ENCODE measurements around the gene MLPH.

The MLPH gene

DNA sequence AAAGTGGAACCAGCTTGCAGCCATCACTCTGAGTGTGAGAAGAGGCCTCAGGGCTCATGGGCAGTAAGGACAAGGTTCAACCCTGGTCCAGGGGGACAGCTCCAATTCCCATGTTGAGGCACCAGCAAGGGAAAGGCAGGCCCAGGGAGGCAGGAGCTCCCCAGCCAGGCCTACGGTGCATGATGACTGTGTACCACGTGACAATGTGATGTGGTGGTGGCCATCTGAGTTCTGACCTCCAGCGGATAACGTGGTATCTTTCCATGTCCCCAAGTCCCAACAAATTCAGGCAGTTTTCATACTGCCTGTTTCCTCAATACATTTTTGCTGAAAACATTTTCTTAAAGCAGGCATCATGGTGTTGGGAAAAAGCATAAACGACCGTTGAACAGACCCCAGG is 36.9 kb upstream of the MLPH start:
- no peak for DNase-seq (ENCODE audit: extremely low spot score)
- ChIA-PET CTCF (no interaction called here), POLR2A (interaction anchor here (0.8 kb wide), 1 partner anchor 21 kb away, joined by 3 read pairs; no protein-coding TSS in a partner anchor)
- no peak for TF ChIP-seq CTBP1 (IDR thresholded peaks at IDR 0.05; ENCODE audit: borderline replicate concordance)
- TF ChIP-seq L3MBTL2 (conservative IDR thresholded peaks at IDR 0.05), result no peak
- TF ChIP-seq FOXM1 (IDR thresholded peaks at IDR 0.05; ENCODE audit: borderline replicate concordance), result no peak
- TF ChIP-seq FOXK2 (IDR thresholded peaks at IDR 0.05), result no peak
- no peak for TF ChIP-seq ELF4 (IDR thresholded peaks at IDR 0.05)
- no peak for TF ChIP-seq NFRKB (IDR thresholded peaks at IDR 0.05)
- TF ChIP-seq SUZ12 (IDR thresholded peaks at IDR 0.05), result no peak
- TF ChIP-seq, protein P1, sequence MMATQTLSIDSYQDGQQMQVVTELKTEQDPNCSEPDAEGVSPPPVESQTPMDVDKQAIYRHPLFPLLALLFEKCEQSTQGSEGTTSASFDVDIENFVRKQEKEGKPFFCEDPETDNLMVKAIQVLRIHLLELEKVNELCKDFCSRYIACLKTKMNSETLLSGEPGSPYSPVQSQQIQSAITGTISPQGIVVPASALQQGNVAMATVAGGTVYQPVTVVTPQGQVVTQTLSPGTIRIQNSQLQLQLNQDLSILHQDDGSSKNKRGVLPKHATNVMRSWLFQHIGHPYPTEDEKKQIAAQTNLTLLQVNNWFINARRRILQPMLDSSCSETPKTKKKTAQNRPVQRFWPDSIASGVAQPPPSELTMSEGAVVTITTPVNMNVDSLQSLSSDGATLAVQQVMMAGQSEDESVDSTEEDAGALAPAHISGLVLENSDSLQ (IDR thresholded peaks at IDR 0.05), result no peak
- TF ChIP-seq BHLHE40 (IDR thresholded peaks at IDR 0.05; ENCODE audit: borderline replicate concordance), result no peak
- no peak for TF ChIP-seq TARDBP (IDR thresholded peaks at IDR 0.05)
- TF ChIP-seq FOXA1 (IDR thresholded peaks at IDR 0.05), result no peak
- no peak for TF ChIP-seq ZNF384 (IDR thresholded peaks at IDR 0.05)

GRCh38 chr2:237450583-237450982 is 36.5 kb upstream of the MLPH start:
- ChIA-PET CTCF (interaction anchor here (0.7 kb wide), 1 partner anchor 9 kb away, joined by 3 read pairs; no protein-coding TSS in a partner anchor), POLR2A (no interaction called here)
- no peak for DNase-seq (ENCODE audit: extremely low spot score)
- TF ChIP-seq SUZ12 (IDR thresholded peaks at IDR 0.05) (no peak), TARDBP (IDR thresholded peaks at IDR 0.05) (no peak), CTBP1 (IDR thresholded peaks at IDR 0.05; ENCODE audit: borderline replicate concordance) (no peak), LEF1 (IDR thresholded peaks at IDR 0.05; ENCODE audit: borderline replicate concordance) (no peak)

GRCh38 chr2:237451643-237452469 is 35.2 kb upstream of the MLPH start:
- TF ChIP-seq CTBP1 (IDR thresholded peaks at IDR 0.05; ENCODE audit: borderline replicate concordance), result no peak
- TF ChIP-seq ARNT (IDR thresholded peaks at IDR 0.05), result no peak
- TF ChIP-seq L3MBTL2 (conservative IDR thresholded peaks at IDR 0.05), result no peak
- no peak for DNase-seq (ENCODE audit: extremely low spot score)
- POLR2A ChIA-PET, result no interaction called here
- CTCF ChIA-PET, result interaction anchor here (1.1 kb wide), 1 partner anchor 17 kb away, joined by 3 read pairs; no protein-coding TSS in a partner anchor

GRCh38 chr2:237452861-237453260 is 34.2 kb upstream of the MLPH start:
- DNase-seq (ENCODE audit: extremely low spot score), result no peak
- CTCF ChIA-PET, result no interaction called here
- TF ChIP-seq NFRKB (IDR thresholded peaks at IDR 0.05), result no peak
- TF ChIP-seq SUZ12 (IDR thresholded peaks at IDR 0.05), result no peak
- no peak for TF ChIP-seq FOXA1 (IDR thresholded peaks at IDR 0.05)
- TF ChIP-seq, protein P1 (IDR thresholded peaks at IDR 0.05), result no peak
- TF ChIP-seq CTBP1 (IDR thresholded peaks at IDR 0.05; ENCODE audit: borderline replicate concordance), result no peak
- TF ChIP-seq L3MBTL2 (conservative IDR thresholded peaks at IDR 0.05), result no peak
- no peak for TF ChIP-seq SP1 (IDR thresholded peaks at IDR 0.05)
- POLR2A ChIA-PET, result no interaction called here

- CTCF ChIA-PET, result no interaction called here
- POLR2A ChIA-PET, result no interaction called here
- TF ChIP-seq FOXA1 (IDR thresholded peaks at IDR 0.05) (no peak), SUZ12 (IDR thresholded peaks at IDR 0.05) (no peak), L3MBTL2 (conservative IDR thresholded peaks at IDR 0.05) (no peak), CTBP1 (IDR thresholded peaks at IDR 0.05; ENCODE audit: borderline replicate concordance) (no peak), FOXM1 (IDR thresholded peaks at IDR 0.05; ENCODE audit: borderline replicate concordance) (no peak), SP1 (IDR thresholded peaks at IDR 0.05) (no peak), FOXK2 (IDR thresholded peaks at IDR 0.05) (no peak), NFRKB (IDR thresholded peaks at IDR 0.05) (no peak), ELF4 (IDR thresholded peaks at IDR 0.05) (no peak), TARDBP (IDR thresholded peaks at IDR 0.05) (no peak)
- no peak for DNase-seq (ENCODE audit: extremely low spot score)
Measured at GRCh38 chr2:237453671-237454070, 33.4 kb upstream of the MLPH start.

- DNase-seq (ENCODE audit: extremely low spot score), result no peak
- ChIA-PET POLR2A (no interaction called here), CTCF (interaction anchor here (0.8 kb wide), 1 partner anchor 12 kb away, joined by 5 read pairs; no protein-coding TSS in a partner anchor)
- no peak for TF ChIP-seq HDGF (IDR thresholded peaks at IDR 0.05; ENCODE audit: borderline replicate concordance)
- no peak for TF ChIP-seq ARNT (IDR thresholded peaks at IDR 0.05)
- TF ChIP-seq TARDBP (IDR thresholded peaks at IDR 0.05), result no peak
- no peak for TF ChIP-seq FOXM1 (IDR thresholded peaks at IDR 0.05; ENCODE audit: borderline replicate concordance)
- TF ChIP-seq, protein P1 (IDR thresholded peaks at IDR 0.05), result no peak
- TF ChIP-seq ZNF384 (IDR thresholded peaks at IDR 0.05), result no peak
- no peak for TF ChIP-seq NFRKB (IDR thresholded peaks at IDR 0.05)
- TF ChIP-seq BHLHE40 (IDR thresholded peaks at IDR 0.05; ENCODE audit: borderline replicate concordance), result no peak
- no peak for TF ChIP-seq FOXK2 (IDR thresholded peaks at IDR 0.05)
- TF ChIP-seq SP1 (IDR thresholded peaks at IDR 0.05), result no peak
- no peak for TF ChIP-seq ELF4 (IDR thresholded peaks at IDR 0.05)
- no peak for TF ChIP-seq FOXA1 (IDR thresholded peaks at IDR 0.05)
Measured at GRCh38 chr2:237455764-237456163, 31.3 kb upstream of the MLPH start.
